HepG2 (cell line): ENCODE measurements around the gene CTU1. TPM values are rescaled to one million over a fixed set of nuclear protein-coding genes. Genes with fewer than 3 reads are reported as not detected.

ENCODE experiments used
- BRF2 ChIP-seq: sonication (generic); formaldehyde crosslinking; IDR thresholded peaks from 2 replicates; pipeline ENCODE4 v1.8.1; 2022; ENCODE audit warnings: mild to moderate bottlenecking, missing genetic modification reagents
- HMG20A ChIP-seq: IDR thresholded peaks from 2 replicates; pipeline ENCODE4 v1.6.1; 2016; ENCODE audit warnings: borderline replicate concordance
- IRF9 ChIP-seq: sonication (generic); formaldehyde crosslinking; IDR thresholded peaks from 2 replicates; pipeline ENCODE4 v1.8.0; 2022; ENCODE audit warnings: missing genetic modification reagents, mild to moderate bottlenecking, borderline replicate concordance
- PRDM10 ChIP-seq: sonication (generic); formaldehyde crosslinking; IDR thresholded peaks from 2 replicates; pipeline ENCODE4 v1.4.0; 2020; ENCODE audit warnings: low read depth, missing genetic modification reagents
- RBAK ChIP-seq: sonication (generic); formaldehyde crosslinking; IDR thresholded peaks from 2 replicates; pipeline ENCODE4 v1.5.1; 2020; ENCODE audit warnings: mild to moderate bottlenecking, missing genetic modification reagents
- SALL1 ChIP-seq: sonication (generic); formaldehyde crosslinking; IDR thresholded peaks from 2 replicates; pipeline ENCODE4 v1.8.0; 2022; ENCODE audit warnings: mild to moderate bottlenecking, missing genetic modification reagents
- SIN3A ChIP-seq: IDR thresholded peaks from 2 replicates; pipeline ENCODE4 v1.6.1; 2011; ENCODE audit warnings: low read depth, mild to moderate bottlenecking, control low read depth, low read length, borderline replicate concordance
- SPEN ChIP-seq: sonication (generic); formaldehyde crosslinking; IDR thresholded peaks from 2 replicates; pipeline ENCODE4 v1.5.1; 2020; ENCODE audit warnings: low read depth, mild to moderate bottlenecking, missing genetic modification reagents
- TCF7L2 ChIP-seq: IDR thresholded peaks from 2 replicates; pipeline ENCODE4 v1.6.1; 2011; ENCODE audit warnings: mild to moderate bottlenecking, low read depth, low read length, moderate library complexity
- THAP7 ChIP-seq: sonication (generic); formaldehyde crosslinking; IDR thresholded peaks from 2 replicates; pipeline ENCODE4 v1.8.1; 2023; ENCODE audit warnings: mild to moderate bottlenecking, missing genetic modification reagents
- ZGPAT ChIP-seq: IDR thresholded peaks from 2 replicates; pipeline ENCODE4 v1.6.1; 2016; ENCODE audit warnings: mild to moderate bottlenecking
- ZMAT5 ChIP-seq: sonication (generic); formaldehyde crosslinking; IDR thresholded peaks from 2 replicates; pipeline ENCODE4 v1.5.0; 2020; ENCODE audit warnings: mild to moderate bottlenecking, low read depth, missing genetic modification reagents, borderline replicate concordance
- ZNF232 ChIP-seq: sonication (generic); formaldehyde crosslinking; IDR thresholded peaks from 2 replicates; pipeline ENCODE4 v1.4.0; 2020; ENCODE audit warnings: missing genetic modification reagents, borderline replicate concordance
- ZNF24 ChIP-seq: fragments of 450-650 bp; IDR thresholded peaks from 2 replicates; pipeline ENCODE4 v1.6.1; 2017; ENCODE audit warnings: antibody characterized with exemption, mild to moderate bottlenecking
- ZNF264 ChIP-seq: sonication (generic); formaldehyde crosslinking; IDR thresholded peaks from 2 replicates; pipeline ENCODE4 v1.4.0; 2020; ENCODE audit warnings: missing genetic modification reagents
- ZNF501 ChIP-seq: sonication (generic); formaldehyde crosslinking; IDR thresholded peaks from 2 replicates; pipeline ENCODE4 v1.5.1; 2020; ENCODE audit warnings: mild to moderate bottlenecking, moderate library complexity, missing genetic modification reagents
- ZNF530 ChIP-seq: sonication (generic); formaldehyde crosslinking; IDR thresholded peaks from 2 replicates; pipeline ENCODE4 v1.5.0; 2020; ENCODE audit warnings: low read depth, mild to moderate bottlenecking, missing genetic modification reagents
- ZNF576 ChIP-seq: sonication (generic); formaldehyde crosslinking; IDR thresholded peaks from 2 replicates; pipeline ENCODE4 v1.4.0; 2020; ENCODE audit warnings: mild to moderate bottlenecking, missing genetic modification reagents
- ZNF660 ChIP-seq: sonication (generic); formaldehyde crosslinking; IDR thresholded peaks from 2 replicates; pipeline ENCODE4 v1.5.1; 2020; ENCODE audit warnings: mild to moderate bottlenecking, low read depth, missing genetic modification reagents, borderline replicate concordance
- ZNF780A ChIP-seq: sonication (generic); formaldehyde crosslinking; IDR thresholded peaks from 2 replicates; pipeline ENCODE4 v1.8.0; 2022; ENCODE audit warnings: mild to moderate bottlenecking, missing genetic modification reagents, moderate library complexity
- polyA plus RNA-seq, 8 experiments: library from polyadenylated mRNA; depleted of rRNA in 3 of 8; stranded (reverse) in 7 of 8; unstranded in 1 of 8; fragments of >200 nt; fragmentation: Illumina TruSeq in 4 of 8; extraction: Trizol in 4 of 8; gene quantifications; 2 replicates each; pipeline versions ENCODE4 v1.2.1 to v1.2.3, GENCODE V29; 2011 to 2016; ENCODE audit warnings: low read depth in 4 of 8, missing spikeins in 1 of 8, mixed read lengths in 1 of 8; ENCODE audit not compliant: insufficient read depth in 1 of 8
- total RNA-seq, 5 experiments: library from RNA; depleted of rRNA; stranded (reverse); fragments of >200 nt; fragmentation: Illumina TruSeq; extraction: Trizol; gene quantifications; 2 replicates each; pipeline ENCODE4 v1.2.3, GENCODE V29; 2016; ENCODE audit warnings: low read depth in 1 of 5

The CTU1 gene
- total and polyA plus RNA-seq, 2 of the 13 experiments (the other 11 are each of a cell fraction or from before 2014, with no cell fraction given): 1.9 to 2.9 TPM

- peak; percentile 78 for TF ChIP-seq PRDM10 (CRISPR knock-in tag)
- TF ChIP-seq SPEN (CRISPR knock-in tag): peak; percentile 83
- TF ChIP-seq ZNF530: no peak
- TF ChIP-seq THAP7 (CRISPR knock-in tag): no peak
- TF ChIP-seq ZNF501 (CRISPR knock-in tag): peak; percentile 87
- no peak for TF ChIP-seq ZNF780A (CRISPR knock-in tag)
- no peak for TF ChIP-seq ZMAT5 (CRISPR knock-in tag)
- no peak; the same call in 1 of the 2 replicates for TF ChIP-seq BRF2 (CRISPR knock-in tag)
- TF ChIP-seq ZGPAT (CRISPR knock-in tag): peak; percentile 66; the same call in 1 of the 2 replicates
- peak; percentile 5; the same call in 1 of the 2 replicates for TF ChIP-seq ZNF264 (CRISPR knock-in tag)
- TF ChIP-seq TCF7L2: no peak
- no peak for TF ChIP-seq ZNF660 (CRISPR knock-in tag)
- TF ChIP-seq SALL1: peak; percentile 34
- peak; percentile 70; the same call in 1 of the 2 replicates for TF ChIP-seq SIN3A
- TF ChIP-seq IRF9 (CRISPR knock-in tag): no peak
- 0 out of 2 replicates have a peak, but pooled peaks have one; percentile 76 for TF ChIP-seq ZNF232 (CRISPR knock-in tag)
- no peak for TF ChIP-seq RBAK (CRISPR knock-in tag)
- no peak for TF ChIP-seq HMG20A (CRISPR knock-in tag)
- no peak for TF ChIP-seq ZNF576 (CRISPR knock-in tag)
- TF ChIP-seq ZNF24: no peak
Measured at GRCh38 chr19:51108066-51108804, at the start of gene CTU1 (continued).
